ENCODE measurements around the gene TNRC6B.

The TNRC6B gene

GRCh38 chr22:40314041-40314440 lies 136.3 kb downstream of the TNRC6B start:
- Histone ChIP-seq H3K9me3 (ENCODE audit: control insufficient read depth in 1 of 2, low read length in 2 of 2) (no peaks in the 10 kb centered on the region), H3K36me3 (ENCODE audit: control insufficient read depth in 1 of 2, insufficient read depth in 2 of 2, low read length in 2 of 2) (peaks cover 65 to 69% of the 10 kb centered on the region in 2 donors), H3K27ac (ENCODE audit: low read length) (no peak overlapping the region), H3K4me3 (ENCODE audit: low read depth in 1 of 2, low read length in 2 of 2) (no peak overlapping the region), H3K4me1 (ENCODE audit: control insufficient read depth in 1 of 2, insufficient read depth in 2 of 2, low read length in 2 of 2) (peaks cover 0 to 13% of the 10 kb centered on the region in 2 donors), H3K27me3 (ENCODE audit: low read depth, low read length) (no peaks in the 10 kb centered on the region)

- Histone ChIP-seq H3K4me1 (ENCODE audit: control insufficient read depth in 1 of 2, insufficient read depth in 2 of 2, low read length in 2 of 2) (peaks cover 0 to 5% of the 10 kb centered on the region in 2 donors), H3K27ac (ENCODE audit: low read length) (no peak overlapping the region), H3K4me3 (ENCODE audit: low read depth in 1 of 2, low read length in 2 of 2) (no peak overlapping the region), H3K27me3 (ENCODE audit: low read depth, low read length) (no peaks in the 10 kb centered on the region), H3K9me3 (ENCODE audit: control insufficient read depth in 1 of 2, low read length in 2 of 2) (no peaks in the 10 kb centered on the region), H3K36me3 (ENCODE audit: control insufficient read depth in 1 of 2, insufficient read depth in 2 of 2, low read length in 2 of 2) (peaks cover 50 to 53% of the 10 kb centered on the region in 2 donors)
Measured at GRCh38 chr22:40320687-40321086, 143.0 kb downstream of the TNRC6B start.

GRCh38 chr22:40322021-40322420 lies 144.3 kb downstream of the TNRC6B start:
- Histone ChIP-seq H3K4me3 (ENCODE audit: low read depth in 1 of 2, low read length in 2 of 2) (no peak overlapping the region), H3K9me3 (ENCODE audit: control insufficient read depth in 1 of 2, low read length in 2 of 2) (no peaks in the 10 kb centered on the region), H3K27me3 (ENCODE audit: low read depth, low read length) (no peaks in the 10 kb centered on the region), H3K36me3 (ENCODE audit: control insufficient read depth in 1 of 2, insufficient read depth in 2 of 2, low read length in 2 of 2) (peaks cover 40% of the 10 kb centered on the region in 2 donors), H3K4me1 (ENCODE audit: control insufficient read depth in 1 of 2, insufficient read depth in 2 of 2, low read length in 2 of 2) (peaks cover 0 to 5% of the 10 kb centered on the region in 2 donors), H3K27ac (ENCODE audit: low read length) (no peak overlapping the region)

- Histone ChIP-seq H3K9me3 (ENCODE audit: control insufficient read depth in 1 of 2, low read length in 2 of 2) (no peaks in the 10 kb centered on the region), H3K27me3 (ENCODE audit: low read depth, low read length) (no peaks in the 10 kb centered on the region), H3K36me3 (ENCODE audit: control insufficient read depth in 1 of 2, insufficient read depth in 2 of 2, low read length in 2 of 2) (peaks cover 31 to 35% of the 10 kb centered on the region in 2 donors), H3K4me1 (ENCODE audit: control insufficient read depth in 1 of 2, insufficient read depth in 2 of 2, low read length in 2 of 2) (peaks cover 0 to 5% of the 10 kb centered on the region in 2 donors), H3K4me3 (ENCODE audit: low read depth in 1 of 2, low read length in 2 of 2) (no peak overlapping the region), H3K27ac (ENCODE audit: low read length) (no peak overlapping the region)
Measured at GRCh38 chr22:40322818-40323447, 145.2 kb downstream of the TNRC6B start.

GRCh38 chr22:40323681-40324171 lies 146.0 kb downstream of the TNRC6B start:
- Histone ChIP-seq H3K4me1 (ENCODE audit: control insufficient read depth in 1 of 2, insufficient read depth in 2 of 2, low read length in 2 of 2) (peaks cover 0 to 5% of the 10 kb centered on the region in 2 donors), H3K36me3 (ENCODE audit: control insufficient read depth in 1 of 2, insufficient read depth in 2 of 2, low read length in 2 of 2) (peaks cover 28 to 34% of the 10 kb centered on the region in 2 donors), H3K4me3 (ENCODE audit: low read depth in 1 of 2, low read length in 2 of 2) (no peak overlapping the region), H3K9me3 (ENCODE audit: control insufficient read depth in 1 of 2, low read length in 2 of 2) (no peaks in the 10 kb centered on the region), H3K27me3 (ENCODE audit: low read depth, low read length) (no peaks in the 10 kb centered on the region), H3K27ac (ENCODE audit: low read length) (no peak overlapping the region)

- no peaks in the 10 kb centered on the region for H3K27me3 ChIP-seq (ENCODE audit: low read depth, low read length)
- peak overlapping the region; percentile 12 for H3K27ac ChIP-seq (ENCODE audit: low read length)
- no peak overlapping the region for H3K4me3 ChIP-seq (ENCODE audit: low read depth in 1 of 2, low read length in 2 of 2)
- peaks cover 25 to 34% of the 10 kb centered on the region in 2 donors for H3K36me3 ChIP-seq (ENCODE audit: control insufficient read depth in 1 of 2, insufficient read depth in 2 of 2, low read length in 2 of 2)
- peaks cover 0 to 5% of the 10 kb centered on the region in 2 donors for H3K4me1 ChIP-seq (ENCODE audit: control insufficient read depth in 1 of 2, insufficient read depth in 2 of 2, low read length in 2 of 2)
- H3K9me3 ChIP-seq (ENCODE audit: control insufficient read depth in 1 of 2, low read length in 2 of 2) = no peaks in the 10 kb centered on the region
Measured at GRCh38 chr22:40324468-40325305, 147.0 kb downstream of the TNRC6B start.

- Histone ChIP-seq H3K27me3 (ENCODE audit: low read depth, low read length) (no peaks in the 10 kb centered on the region), H3K4me1 (ENCODE audit: control insufficient read depth in 1 of 2, insufficient read depth in 2 of 2, low read length in 2 of 2) (peaks cover 0 to 5% of the 10 kb centered on the region in 2 donors), H3K36me3 (ENCODE audit: control insufficient read depth in 1 of 2, insufficient read depth in 2 of 2, low read length in 2 of 2) (peaks cover 25 to 33% of the 10 kb centered on the region in 2 donors), H3K9me3 (ENCODE audit: control insufficient read depth in 1 of 2, low read length in 2 of 2) (no peaks in the 10 kb centered on the region), H3K27ac (ENCODE audit: low read length) (no peak overlapping the region), H3K4me3 (ENCODE audit: low read depth in 1 of 2, low read length in 2 of 2) (no peak overlapping the region)
Measured at GRCh38 chr22:40325315-40325714, 147.6 kb downstream of the TNRC6B start.

GRCh38 chr22:40326905-40327735 lies 149.4 kb downstream of the TNRC6B start:
- Histone ChIP-seq H3K4me1 (ENCODE audit: control insufficient read depth in 1 of 2, insufficient read depth in 2 of 2, low read length in 2 of 2) (peaks cover 0 to 5% of the 10 kb centered on the region in 2 donors), H3K4me3 (ENCODE audit: low read depth in 1 of 2, low read length in 2 of 2) (no peak overlapping the region), H3K27me3 (ENCODE audit: low read depth, low read length) (no peaks in the 10 kb centered on the region), H3K9me3 (ENCODE audit: control insufficient read depth in 1 of 2, low read length in 2 of 2) (no peaks in the 10 kb centered on the region), H3K27ac (ENCODE audit: low read length) (no peak overlapping the region), H3K36me3 (ENCODE audit: control insufficient read depth in 1 of 2, insufficient read depth in 2 of 2, low read length in 2 of 2) (peaks cover 11 to 16% of the 10 kb centered on the region in 2 donors)

GRCh38 chr22:40328546-40329456 lies 151.1 kb downstream of the TNRC6B start:
- Histone ChIP-seq H3K27ac (ENCODE audit: low read length) (no peak overlapping the region), H3K27me3 (ENCODE audit: low read depth, low read length) (no peaks in the 10 kb centered on the region), H3K9me3 (ENCODE audit: control insufficient read depth in 1 of 2, low read length in 2 of 2) (no peaks in the 10 kb centered on the region), H3K36me3 (ENCODE audit: control insufficient read depth in 1 of 2, insufficient read depth in 2 of 2, low read length in 2 of 2) (peaks cover 0 to 4% of the 10 kb centered on the region in 2 donors), H3K4me1 (ENCODE audit: control insufficient read depth in 1 of 2, insufficient read depth in 2 of 2, low read length in 2 of 2) (peaks cover 0 to 3% of the 10 kb centered on the region in 2 donors), H3K4me3 (ENCODE audit: low read depth in 1 of 2, low read length in 2 of 2) (no peak overlapping the region)

GRCh38 chr22:40329466-40329865 lies 151.7 kb downstream of the TNRC6B start:
- no peak overlapping the region for H3K4me3 ChIP-seq (ENCODE audit: low read depth in 1 of 2, low read length in 2 of 2)
- H3K27me3 ChIP-seq (ENCODE audit: low read depth, low read length) = no peaks in the 10 kb centered on the region
- H3K27ac ChIP-seq (ENCODE audit: low read length) = no peak overlapping the region
- H3K36me3 ChIP-seq (ENCODE audit: control insufficient read depth in 1 of 2, insufficient read depth in 2 of 2, low read length in 2 of 2) = peaks cover 0 to 4% of the 10 kb centered on the region in 2 donors
- H3K9me3 ChIP-seq (ENCODE audit: control insufficient read depth in 1 of 2, low read length in 2 of 2) = no peaks in the 10 kb centered on the region
- no peaks in the 10 kb centered on the region for H3K4me1 ChIP-seq (ENCODE audit: control insufficient read depth in 1 of 2, insufficient read depth in 2 of 2, low read length in 2 of 2)
